Measurements from ENCODE around the gene GFPT1.

The GFPT1 gene

GRCh38 chr2:69285379-69285894 is 101.6 kb downstream of the GFPT1 start:
- DNase-seq: no peak

- no peak for DNase-seq
Measured at GRCh38 chr2:69280796-69281412, 106.1 kb downstream of the GFPT1 start.

GRCh38 chr2:69279931-69280681 is 106.9 kb downstream of the GFPT1 start:
- no peak for DNase-seq

- DNase-seq: no peak
Measured at GRCh38 chr2:69279211-69279610, 107.8 kb downstream of the GFPT1 start.

GRCh38 chr2:69278366-69278765 is 108.7 kb downstream of the GFPT1 start:
- DNase-seq: peak; percentile 40

- DNase-seq: no peak
Measured at GRCh38 chr2:69275490-69275889, 111.5 kb downstream of the GFPT1 start.

- DNase-seq: peak; percentile 96
Measured at GRCh38 chr2:69272803-69273471, 114.1 kb downstream of the GFPT1 start.

- peak; percentile 94 for DNase-seq
Measured at GRCh38 chr2:69271831-69272257, 115.2 kb downstream of the GFPT1 start.
